Esophagus squamous epithelium (tissue), 4 donors: ENCODE data around the gene PGM2.

Experiments
- POLR2A ChIP-seq, 4 donors: fragments of 450-650 bp; IDR thresholded peaks; one replicate each; pipeline ENCODE4 v1.6.1; 2017; ENCODE audit warnings: antibody characterized with exemption in 4 of 4, mild to moderate bottlenecking in 4 of 4, moderate library complexity in 3 of 4
- TF ChIP-seq, protein P1 (sequence below), 6 experiments: fragments of 450-650 bp in 4 of 6; fragments of 200-600 bp in 2 of 6; sonication (generic) in 2 of 6; IDR thresholded peaks; one replicate each; pipeline ENCODE4 v1.5.1; 2016 to 2019; ENCODE audit warnings: antibody characterized with exemption in 6 of 6, mild to moderate bottlenecking in 4 of 6, moderate library complexity in 4 of 6

DNA sequence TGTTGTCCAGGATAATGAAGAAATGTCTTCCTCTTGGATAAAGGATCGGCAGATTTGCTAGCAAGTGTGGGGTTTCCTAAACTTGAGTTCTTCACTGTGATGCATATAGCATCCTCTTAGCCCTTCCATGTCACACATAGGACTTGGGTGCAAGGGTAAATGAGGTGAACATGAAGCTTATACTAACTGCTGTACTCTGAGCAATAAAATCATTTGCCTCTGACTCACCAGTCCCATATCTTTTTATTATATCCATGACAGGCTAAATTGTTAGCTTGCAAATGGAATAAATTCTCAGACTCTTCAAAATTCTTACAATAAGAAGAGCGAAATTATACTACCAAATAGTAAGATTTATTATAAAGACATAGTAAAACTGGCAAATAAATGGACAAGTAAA, 49.7 kb downstream of the PGM2 start:
- TF ChIP-seq, protein P1, sequence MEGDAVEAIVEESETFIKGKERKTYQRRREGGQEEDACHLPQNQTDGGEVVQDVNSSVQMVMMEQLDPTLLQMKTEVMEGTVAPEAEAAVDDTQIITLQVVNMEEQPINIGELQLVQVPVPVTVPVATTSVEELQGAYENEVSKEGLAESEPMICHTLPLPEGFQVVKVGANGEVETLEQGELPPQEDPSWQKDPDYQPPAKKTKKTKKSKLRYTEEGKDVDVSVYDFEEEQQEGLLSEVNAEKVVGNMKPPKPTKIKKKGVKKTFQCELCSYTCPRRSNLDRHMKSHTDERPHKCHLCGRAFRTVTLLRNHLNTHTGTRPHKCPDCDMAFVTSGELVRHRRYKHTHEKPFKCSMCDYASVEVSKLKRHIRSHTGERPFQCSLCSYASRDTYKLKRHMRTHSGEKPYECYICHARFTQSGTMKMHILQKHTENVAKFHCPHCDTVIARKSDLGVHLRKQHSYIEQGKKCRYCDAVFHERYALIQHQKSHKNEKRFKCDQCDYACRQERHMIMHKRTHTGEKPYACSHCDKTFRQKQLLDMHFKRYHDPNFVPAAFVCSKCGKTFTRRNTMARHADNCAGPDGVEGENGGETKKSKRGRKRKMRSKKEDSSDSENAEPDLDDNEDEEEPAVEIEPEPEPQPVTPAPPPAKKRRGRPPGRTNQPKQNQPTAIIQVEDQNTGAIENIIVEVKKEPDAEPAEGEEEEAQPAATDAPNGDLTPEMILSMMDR (IDR thresholded peaks at IDR 0.05), result no peak
- TF ChIP-seq POLR2A (IDR thresholded peaks at IDR 0.05), result no peak
